K562 treated with DMSO at 1 percent for 24 hours (cell line): Measurements from ENCODE around the gene ZNF701. TPM values are rescaled to one million over a fixed set of nuclear protein-coding genes. Genes with fewer than 3 reads are reported as not detected.

Experiments used
- total RNA-seq: library from RNA; unstranded; fragments of 300-600 nt; gene quantifications from 2 replicates; pipeline ENCODE4 v1.2.3, GENCODE V29; 2022; ENCODE audit warnings: low read depth; ENCODE audit not compliant: insufficient read depth

The ZNF701 gene
- 4.4 and 4.7 TPM in 2 replicates for total RNA-seq

GRCh38 chr19:52570000-52570861 is at the start of gene ZNF701:
TSS of gene ZNF701 (plus strand) at chr19:52570287. CDS start at chr19:52574148, 3,861 bp downstream.

GRCh38 chr19:52527134-52527955 is 42.7 kb upstream of the ZNF701 start, which contains the start of gene ZNF808:
TSS of gene ZNF808 (plus strand) at chr19:52527668. CDS start at chr19:52543285, 15,617 bp downstream.

Other genes with a start within 250 kb of the ZNF701 start
- not detected in 2 replicates for gene ZNF610, start 234.0 kb upstream of the ZNF701 start, total RNA-seq
- not detected in 2 replicates for gene ZNF880, start 200.4 kb upstream of the ZNF701 start, total RNA-seq
- 0.82 and 0.93 TPM in 2 replicates for gene ZNF528, start 172.4 kb upstream of the ZNF701 start, total RNA-seq
- gene ZNF534, start 141.1 kb upstream of the ZNF701 start, total RNA-seq, result 0.50 TPM in 1 of 2 replicates, not detected in the other
- gene ZNF578, start 116.7 kb upstream of the ZNF701 start, total RNA-seq, result not detected in 2 replicates
- 1.3 and 1.6 TPM in 2 replicates for gene ZNF808, start 42.6 kb upstream of the ZNF701 start, total RNA-seq
- gene ZNF83, start 68.1 kb downstream of the ZNF701 start, total RNA-seq, result 17.7 and 21.4 TPM in 2 replicates
- gene ZNF611, start 164.8 kb downstream of the ZNF701 start, total RNA-seq, result 4.6 and 16.6 TPM in 2 replicates
- 5.3 and 6.8 TPM in 2 replicates for gene ZNF600, start 216.5 kb downstream of the ZNF701 start, total RNA-seq